ENCODE measurements around the gene ANGPTL4.

DNA sequence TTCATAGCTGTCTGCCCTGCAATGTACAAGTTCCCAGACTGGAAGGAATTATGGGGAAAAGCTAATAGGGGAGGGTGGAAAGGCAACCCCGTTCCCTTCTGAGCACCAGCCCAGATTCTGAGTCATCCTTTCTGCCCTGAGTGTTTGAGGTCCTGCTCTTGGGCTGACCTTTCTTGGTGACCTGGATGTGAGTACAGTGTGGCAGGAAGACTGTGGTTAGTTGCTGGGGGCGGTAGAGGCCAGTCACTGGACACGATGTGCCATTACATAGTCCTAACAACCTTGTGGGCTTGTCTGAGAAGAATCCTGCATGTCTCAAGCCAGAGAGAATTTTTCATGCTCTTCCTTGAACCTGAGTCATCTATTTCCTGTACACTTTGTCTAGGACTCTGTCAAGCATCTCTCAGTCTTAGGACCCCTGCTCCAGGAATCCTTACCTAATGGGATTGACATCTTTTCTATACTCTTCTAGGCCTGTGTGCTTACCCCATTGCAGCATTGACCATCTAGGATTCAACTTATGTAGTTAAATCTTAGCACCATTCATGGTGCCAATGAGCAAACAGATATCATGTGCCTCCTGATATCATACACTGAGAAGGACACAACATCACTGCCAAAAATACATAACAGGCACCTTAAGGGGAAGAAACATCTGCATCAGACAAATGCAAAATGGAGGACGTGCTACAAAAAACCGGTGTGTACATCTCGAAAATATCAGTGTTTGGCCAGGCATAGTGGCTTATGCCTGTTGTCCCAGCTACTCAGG, 8.1 kb upstream of the ANGPTL4 start:
- TF ChIP-seq, protein P1, sequence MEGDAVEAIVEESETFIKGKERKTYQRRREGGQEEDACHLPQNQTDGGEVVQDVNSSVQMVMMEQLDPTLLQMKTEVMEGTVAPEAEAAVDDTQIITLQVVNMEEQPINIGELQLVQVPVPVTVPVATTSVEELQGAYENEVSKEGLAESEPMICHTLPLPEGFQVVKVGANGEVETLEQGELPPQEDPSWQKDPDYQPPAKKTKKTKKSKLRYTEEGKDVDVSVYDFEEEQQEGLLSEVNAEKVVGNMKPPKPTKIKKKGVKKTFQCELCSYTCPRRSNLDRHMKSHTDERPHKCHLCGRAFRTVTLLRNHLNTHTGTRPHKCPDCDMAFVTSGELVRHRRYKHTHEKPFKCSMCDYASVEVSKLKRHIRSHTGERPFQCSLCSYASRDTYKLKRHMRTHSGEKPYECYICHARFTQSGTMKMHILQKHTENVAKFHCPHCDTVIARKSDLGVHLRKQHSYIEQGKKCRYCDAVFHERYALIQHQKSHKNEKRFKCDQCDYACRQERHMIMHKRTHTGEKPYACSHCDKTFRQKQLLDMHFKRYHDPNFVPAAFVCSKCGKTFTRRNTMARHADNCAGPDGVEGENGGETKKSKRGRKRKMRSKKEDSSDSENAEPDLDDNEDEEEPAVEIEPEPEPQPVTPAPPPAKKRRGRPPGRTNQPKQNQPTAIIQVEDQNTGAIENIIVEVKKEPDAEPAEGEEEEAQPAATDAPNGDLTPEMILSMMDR (IDR thresholded peaks at IDR 0.05): no peak
- no peak for TF ChIP-seq POLR2A (IDR thresholded peaks at IDR 0.05)

All from lower leg skin (tissue), 3 donors.